ENCODE data around the gene SHROOM2.

Gene SHROOM2

DNA sequence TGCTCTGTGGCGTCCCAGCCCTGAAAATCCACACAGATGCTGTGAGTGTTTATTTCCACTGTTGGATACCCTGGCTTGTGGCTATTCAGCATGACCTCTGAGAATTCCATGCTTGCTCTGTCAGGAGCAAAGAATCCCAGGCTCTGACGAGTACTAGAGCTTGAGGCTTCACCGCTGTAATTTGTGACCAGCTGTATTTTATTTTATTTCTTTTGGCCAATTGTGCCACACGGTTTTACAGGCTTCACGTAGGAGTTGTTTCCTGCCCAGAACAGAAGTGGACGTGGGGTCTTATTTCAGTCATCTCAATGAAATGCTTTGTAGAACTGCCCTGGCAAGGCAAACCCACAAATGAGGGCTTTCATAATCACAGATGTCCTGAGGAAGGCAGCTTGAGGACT, 111.5 kb downstream of the SHROOM2 start:
- DNase-seq (ENCODE audit: low read depth): peak; percentile 90

DNA sequence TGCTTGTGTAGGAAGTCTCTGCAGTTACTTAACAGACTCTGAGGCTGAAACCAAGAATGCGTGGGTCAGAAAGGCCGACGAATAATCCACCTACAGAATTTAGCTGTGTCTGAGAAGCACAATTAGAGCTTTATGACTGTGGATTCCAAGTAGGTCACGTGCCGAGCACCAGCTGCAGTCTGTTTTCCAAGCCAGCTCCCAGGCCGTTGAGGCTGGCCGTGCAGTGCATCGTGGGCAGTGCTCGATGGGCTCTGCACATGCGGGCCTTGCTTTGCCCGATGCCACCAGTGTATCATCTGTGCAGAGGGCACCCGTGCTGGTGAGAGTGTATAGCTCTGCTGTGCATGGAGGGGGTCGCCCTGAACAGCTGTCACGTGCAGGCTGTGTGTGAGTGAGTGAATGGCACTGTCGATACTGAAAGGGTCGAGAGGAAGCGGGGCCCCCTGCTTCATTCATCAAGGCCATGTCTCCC, 113.4 kb downstream of the SHROOM2 start:
- peak; percentile 14 for DNase-seq (ENCODE audit: low read depth)

DNA sequence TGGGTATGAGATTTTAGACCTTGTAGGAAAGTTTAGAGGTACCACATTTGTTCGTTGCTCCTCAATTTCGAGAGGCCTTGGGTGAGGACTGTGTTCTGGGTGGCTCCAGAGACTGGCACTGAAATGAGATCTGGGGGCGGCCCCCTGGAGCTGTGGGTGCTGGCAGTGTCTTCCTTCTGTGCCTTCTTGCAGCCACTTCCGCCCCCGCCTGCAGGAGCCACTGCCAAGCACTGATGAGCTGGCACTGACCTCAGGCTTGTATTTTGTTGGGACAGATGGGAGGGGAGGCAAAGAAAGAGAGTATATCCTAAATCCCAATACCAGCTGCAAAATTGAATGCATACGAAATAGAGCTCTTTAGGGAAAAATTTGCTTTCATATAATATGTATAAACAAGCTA, 116.4 kb downstream of the SHROOM2 start:
- DNase-seq (ENCODE audit: low read depth): peak; percentile 69

DNA sequence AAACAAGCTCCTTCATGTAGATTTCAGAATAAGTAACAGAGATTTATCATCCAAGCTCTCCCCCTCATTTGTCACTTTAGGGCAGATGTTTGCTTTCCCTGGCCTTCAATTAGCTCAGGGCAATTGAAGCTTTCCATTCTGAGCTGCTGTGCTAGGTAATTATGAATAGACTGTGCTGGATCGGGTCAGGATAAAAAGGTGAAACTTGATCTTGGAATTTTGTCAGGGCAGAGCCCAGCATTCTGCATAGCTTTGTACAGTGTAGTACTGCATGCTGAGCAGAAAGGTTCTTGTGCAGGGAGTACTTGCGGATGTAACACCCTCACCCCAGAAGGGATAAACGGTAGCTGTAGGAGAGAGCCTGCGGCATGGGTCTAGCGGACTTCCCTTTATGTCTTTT, 116.9 kb downstream of the SHROOM2 start:
- DNase-seq (ENCODE audit: low read depth): no peak

DNA sequence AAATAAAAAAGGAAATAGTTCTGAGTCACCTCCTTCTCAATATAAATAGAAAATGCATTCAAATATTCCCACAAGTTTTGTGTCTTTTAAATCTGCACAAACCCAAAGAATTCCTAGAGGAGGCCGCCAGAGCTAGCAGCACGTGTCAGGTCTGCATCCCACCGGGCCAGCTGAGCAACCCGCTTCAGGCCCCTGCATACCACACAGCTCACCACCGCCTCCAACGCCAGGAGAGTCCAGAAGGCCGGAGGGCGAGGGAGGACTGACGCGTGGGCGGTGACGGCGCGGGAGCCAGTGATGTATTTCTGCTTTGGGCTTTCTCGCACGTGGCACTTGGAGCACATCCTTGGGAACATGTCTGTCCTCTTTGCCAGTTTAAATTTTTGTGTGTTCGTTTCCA, 119.1 kb downstream of the SHROOM2 start:
- DNase-seq (ENCODE audit: low read depth): no peak

DNA sequence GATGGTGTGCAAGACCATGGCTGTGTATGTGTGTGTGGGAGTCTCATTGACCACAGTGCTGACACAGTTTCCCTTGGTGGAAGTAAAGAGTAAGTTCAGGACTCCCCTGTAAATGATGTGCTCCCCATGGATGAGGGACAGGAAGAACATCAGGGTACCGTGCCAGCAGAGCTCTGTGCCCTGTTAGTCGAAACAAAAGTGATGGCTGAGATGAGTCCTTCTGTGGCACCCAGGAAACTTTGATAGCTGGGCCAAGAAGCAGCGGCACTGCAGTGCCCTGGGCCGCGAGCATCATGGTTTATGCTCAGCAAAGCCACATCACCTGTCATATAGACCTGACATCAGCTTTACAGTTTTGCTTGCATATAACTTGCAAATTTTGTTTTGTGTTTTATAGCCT, 119.5 kb downstream of the SHROOM2 start:
- no peak for DNase-seq (ENCODE audit: low read depth)

DNA sequence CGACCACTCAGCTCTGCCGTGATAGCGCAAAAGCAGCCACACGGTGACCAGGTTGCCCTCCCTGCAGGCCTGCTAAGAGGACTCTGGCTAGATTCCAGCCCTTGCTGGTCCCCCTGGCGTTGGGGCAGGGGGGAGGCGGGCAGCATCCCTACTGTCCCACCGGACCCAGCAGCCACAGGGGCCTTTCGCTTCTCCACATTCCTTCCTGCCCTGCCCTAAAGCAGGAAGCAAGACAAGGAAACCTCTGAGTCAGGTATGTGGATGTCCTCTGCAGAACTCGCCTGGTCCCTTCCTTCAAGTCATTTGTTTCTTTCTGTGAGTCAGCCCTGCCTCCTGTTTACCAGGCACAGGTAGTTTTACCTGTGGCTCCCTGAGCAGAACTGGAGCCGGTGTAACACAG, 120.7 kb downstream of the SHROOM2 start:
- no peak for DNase-seq (ENCODE audit: low read depth)

DNA sequence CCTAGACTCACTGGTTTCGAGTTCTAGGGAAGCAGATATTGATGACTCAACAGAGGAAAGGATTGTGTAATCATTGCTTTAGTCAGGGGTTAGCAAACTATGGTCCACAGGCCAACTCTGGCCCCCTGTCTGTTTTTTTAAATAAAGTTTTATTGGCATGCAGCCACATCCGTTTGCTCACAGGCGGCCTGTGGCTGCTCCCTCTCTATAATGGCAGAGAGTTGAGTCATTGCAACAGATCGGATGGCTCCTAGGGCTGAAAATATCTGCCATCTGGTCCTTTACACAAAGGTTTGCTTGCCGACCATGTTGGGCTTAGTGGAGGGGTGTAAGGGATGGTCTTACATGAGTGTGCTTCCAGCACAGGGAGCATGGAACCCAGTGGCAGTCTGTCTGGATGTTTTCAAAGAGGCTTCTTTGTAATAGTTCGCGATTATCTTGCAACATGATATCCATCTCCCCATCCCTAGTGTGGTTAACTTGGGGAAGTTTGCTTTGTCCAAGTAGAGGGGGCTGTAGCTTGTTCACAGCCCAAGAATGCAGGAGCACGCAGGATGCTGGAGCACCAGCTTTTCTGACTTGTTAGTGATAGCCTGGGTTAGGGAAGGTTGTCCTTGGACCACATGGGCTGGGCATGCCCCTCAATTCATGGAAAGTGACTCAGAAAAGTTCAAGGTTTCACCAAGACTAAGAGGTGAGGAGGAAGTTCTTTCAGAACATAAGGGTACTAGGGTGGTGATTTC, 121.6 kb downstream of the SHROOM2 start:
- peak; percentile 51 for DNase-seq (ENCODE audit: low read depth)

DNA sequence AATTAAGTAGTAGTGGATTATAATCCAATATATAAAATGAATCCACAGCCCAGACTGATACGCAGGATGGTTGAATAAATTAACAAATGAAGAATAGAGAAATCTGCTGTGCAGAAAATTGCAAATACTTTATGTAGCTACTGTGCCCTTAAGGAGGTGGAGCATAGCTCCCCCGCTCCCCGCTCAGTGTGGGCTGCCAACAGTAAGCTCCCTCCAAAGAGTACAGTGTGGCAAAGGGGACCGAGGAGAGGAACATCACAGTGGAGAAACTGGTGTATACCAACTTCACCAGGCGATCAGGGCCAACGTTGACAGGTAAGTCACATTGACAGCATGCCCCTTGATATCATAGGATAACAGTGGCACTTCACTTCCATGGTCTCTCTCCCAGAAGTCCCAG, 123.0 kb downstream of the SHROOM2 start:
- no peak for DNase-seq (ENCODE audit: low read depth)

DNA sequence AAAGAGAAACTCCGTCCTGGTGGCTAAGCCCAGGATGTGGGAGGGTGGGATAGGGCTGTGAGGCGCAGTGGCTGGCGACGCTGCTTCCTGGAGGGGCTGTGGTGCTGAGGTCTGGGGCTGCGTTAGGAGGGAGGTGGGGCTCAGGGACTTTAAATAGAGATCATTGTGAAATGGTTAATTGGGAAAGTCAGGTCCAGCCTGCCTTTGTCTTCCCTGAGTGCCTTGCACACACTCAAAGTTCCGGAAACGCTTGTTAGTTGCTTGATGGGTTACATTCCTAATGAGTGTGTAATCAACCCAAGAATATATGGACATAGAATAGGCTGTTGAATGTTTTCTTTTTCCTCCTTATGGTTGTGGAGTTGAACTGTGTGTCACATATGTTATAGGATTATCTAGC, 125.3 kb downstream of the SHROOM2 start:
- peak; percentile 9 for DNase-seq (ENCODE audit: low read depth)

DNA sequence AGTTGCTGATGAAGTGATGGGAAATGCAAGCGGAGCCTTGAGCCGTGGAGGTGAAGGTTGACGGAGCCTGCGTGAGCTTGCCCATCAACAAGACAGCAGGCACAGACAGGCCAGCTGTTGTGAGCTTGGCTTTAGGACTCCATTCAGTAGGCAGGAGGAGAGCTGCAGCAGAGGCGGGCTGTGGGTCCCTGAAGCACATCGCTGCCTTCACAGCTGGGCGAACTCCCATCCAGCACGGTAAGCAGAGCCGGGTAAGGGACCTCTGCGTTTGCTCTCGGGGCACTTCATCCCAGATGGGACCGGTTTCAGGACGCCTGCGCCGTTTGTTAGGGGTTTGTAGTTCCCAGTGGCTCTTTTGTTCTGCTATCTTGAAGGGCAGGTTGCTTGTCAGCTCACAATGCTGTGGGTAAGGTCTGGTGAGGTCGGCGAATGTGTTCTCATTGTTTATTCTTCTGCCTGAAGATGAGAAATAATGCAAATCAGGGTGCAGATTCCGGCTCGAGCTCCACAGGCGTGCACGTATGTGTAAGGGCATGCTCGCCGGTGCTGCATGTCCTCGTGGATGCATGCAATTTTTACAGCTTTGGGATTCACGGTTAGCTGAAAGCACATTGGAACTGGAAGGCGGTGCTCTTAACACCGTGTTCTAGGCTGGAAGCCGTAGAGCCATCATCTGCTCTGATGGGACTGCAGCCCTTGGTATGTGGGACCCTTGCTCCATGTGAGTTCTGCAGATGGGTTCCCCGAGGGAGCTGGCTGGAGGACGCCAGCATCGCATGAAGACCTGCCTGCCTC, 126.3 kb downstream of the SHROOM2 start:
- no peak for DNase-seq (ENCODE audit: low read depth)

DNA sequence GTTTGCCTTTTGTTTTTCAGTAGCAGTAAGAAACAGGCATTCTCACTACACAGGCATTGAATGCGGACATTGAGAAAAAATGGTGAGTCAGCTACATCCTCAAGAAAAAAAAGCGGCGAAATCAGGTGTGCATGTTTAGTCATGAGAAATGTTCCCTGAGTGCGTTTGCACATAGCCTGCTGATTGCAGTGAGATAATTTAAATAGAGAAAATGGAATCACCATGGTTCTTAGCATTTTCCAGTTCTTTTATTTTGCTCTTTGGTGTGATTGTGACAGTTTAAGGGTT, 126.9 kb downstream of the SHROOM2 start:
- DNase-seq (ENCODE audit: low read depth): no peak

DNA sequence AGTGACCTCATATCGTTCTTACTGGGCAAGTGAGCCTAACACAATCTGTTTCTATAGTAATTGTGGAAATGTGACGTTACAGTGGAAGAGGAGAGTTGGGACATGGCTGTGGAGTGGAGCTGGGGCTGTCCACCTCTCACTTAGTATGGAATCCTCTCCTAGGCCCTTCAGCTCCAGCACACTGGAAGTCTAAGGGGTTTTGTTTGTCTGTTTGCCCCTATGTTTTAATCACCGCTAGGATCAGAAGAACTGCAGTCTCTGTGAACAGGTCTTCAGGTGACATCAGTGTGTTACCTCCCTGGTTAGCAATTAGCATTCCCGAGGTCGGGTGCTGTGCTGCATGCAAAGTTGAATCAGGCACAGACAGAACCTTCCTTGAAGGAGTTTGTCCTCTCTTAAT, 131.6 kb downstream of the SHROOM2 start:
- no peak for DNase-seq (ENCODE audit: low read depth)

DNA sequence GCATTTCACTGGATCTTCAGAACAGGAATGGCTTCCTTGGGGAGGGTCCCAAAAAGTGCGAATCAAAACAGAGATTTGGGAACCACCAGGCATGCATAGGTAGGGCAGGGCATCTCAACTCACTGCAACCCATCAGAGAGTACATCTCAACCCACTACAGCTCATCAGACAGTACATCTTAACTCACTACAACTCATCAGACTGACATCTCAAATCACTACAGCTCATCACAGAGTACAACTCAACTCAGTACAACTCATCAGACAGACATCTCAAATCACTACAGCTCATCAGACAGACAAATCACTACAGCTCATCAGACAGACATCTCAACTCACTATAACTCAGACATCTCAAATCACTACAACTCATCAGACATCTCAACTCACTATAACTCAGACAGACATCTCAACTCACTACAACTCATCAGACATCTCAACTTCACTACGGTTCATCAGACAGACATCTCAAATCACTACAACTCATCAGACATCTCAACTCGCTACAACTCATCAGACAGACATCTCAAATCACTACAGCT, 133.5 kb downstream of the SHROOM2 start:
- no peak for DNase-seq (ENCODE audit: low read depth)

DNA sequence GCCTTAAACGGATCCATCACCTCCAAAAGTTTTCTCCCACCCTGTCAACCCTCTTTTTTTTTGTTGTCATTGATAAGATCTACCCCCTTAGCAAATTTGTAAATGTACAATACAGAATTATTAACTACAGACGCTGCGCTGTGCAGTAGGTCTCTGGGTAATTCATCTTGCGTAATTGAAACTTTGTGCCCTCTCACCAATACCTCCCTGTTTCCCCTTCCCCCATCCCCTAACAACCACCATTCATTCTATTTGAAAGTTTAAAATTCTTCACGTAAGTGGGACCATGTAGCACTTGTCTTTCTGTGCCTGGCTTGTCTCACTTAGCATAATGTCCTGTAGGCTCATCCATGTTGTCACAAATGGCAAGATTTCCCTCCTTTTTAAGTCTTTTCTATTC, 135.2 kb downstream of the SHROOM2 start:
- no peak for DNase-seq (ENCODE audit: low read depth)

DNA sequence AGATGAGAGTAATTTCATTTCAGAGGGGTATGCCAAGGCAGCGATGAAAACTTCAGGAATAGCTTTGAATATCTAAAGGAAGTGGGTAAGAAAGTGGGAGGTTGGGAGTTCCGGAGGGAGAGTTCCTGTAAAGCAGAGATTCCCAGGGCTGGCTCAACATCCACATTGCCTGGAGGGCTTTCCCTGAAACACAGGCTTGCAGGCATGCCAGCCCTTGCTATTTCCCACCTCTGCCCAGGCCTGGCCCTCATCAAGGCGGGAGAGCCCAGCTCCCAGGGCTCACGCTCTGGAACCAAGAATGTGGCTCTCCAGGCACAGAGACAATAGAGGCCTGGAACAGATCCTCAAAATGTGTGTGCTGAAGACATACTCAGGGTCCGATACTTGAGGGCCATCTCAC, 137.1 kb downstream of the SHROOM2 start:
- DNase-seq (ENCODE audit: low read depth): no peak

DNA sequence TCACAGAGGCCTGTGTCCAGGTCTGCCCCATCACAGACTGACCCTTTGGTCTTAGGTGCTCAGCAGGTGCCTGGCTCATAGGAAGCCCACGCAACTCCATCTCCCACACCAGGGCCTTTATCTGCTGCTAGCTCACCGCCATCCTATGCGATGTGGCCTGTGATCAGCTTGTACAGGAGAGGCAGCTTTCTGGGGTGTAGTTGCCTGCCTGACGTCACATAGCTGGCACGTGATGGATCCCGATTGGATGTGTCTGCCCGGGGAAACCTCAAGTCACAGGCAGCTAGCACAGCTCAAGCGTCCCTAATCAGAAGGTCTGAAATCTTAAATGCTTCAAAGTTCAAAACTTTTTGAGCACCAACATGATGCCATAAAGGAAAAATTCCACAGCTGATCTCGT, 139.8 kb downstream of the SHROOM2 start:
- DNase-seq (ENCODE audit: low read depth): no peak

DNA sequence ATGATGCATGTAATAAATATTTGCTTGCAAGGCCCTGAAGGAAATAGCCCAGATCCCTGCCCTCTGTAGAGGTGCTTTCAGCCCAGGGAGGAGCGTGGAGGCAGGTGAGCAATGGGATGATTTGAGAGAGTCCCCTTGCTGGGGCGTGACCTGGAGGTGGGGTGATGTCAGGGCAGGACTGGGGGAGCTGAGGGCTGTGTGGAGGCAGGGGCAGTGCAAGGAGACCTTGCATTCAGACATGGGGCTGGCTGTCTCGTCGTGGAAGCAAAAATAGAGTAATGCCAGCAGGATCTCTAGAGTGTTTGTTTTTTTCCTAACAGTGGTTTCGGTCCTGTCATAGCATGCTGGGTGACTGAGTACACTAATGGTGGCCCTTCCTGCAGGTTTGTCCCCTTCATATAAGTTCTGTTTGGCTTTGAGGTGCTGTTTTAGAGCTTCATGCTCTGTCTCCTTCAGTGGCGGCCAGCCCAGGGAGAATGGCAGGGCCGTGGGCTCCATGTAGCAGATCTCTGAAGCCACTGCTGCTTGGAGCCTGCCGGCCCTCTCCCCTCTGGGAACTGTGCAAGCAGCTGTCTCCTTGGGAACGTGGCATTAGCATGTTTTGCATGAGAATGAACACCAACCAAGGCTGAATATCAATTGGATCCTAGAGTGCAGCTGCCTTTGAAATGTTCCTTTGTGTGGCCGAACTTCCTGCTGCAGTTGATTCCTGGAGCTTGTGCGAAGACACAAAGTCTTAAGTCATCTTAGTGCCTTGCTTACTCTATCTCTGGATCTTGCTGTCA, 141.7 kb downstream of the SHROOM2 start:
- no peak for DNase-seq (ENCODE audit: low read depth)

DNA sequence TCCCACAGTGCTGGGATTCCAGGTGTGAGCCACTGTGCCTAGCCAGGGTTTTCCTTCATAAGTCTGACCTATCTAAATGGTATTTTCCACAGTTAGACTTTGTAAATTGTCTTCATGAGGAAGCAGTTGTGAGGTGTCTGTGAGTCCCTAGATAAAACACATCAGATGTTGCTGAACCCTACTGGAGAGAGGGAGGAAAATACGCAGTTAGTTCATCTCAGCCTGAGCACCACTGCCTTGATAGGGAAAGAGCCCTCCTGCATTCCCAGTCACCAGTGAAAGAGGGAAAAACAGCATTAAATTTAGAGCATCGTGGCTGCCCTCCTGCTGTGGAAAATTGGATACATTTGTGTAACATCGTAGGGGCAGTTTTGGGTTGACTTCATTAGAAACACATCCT, 149.2 kb downstream of the SHROOM2 start:
- no peak for DNase-seq (ENCODE audit: low read depth)

DNA sequence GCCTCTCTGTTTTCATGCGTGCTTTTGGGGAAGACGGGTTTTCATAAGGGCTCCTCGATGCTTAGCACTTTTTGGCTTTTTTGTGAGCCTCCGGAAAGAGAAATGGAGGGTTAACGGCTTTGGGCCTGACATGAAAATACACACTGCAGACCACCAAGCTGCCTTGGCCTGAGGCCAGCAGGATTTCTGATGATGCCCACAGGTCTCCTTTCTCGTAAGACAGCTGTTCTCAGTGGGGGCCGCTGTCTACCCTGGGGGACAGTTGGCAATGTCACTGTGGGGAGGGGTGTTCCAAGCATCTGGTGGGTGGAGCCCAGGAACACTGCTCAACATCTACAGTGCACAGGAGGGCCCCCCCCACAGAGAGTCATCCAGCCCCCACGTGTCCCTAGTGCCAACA, 151.5 kb downstream of the SHROOM2 start:
- no peak for DNase-seq (ENCODE audit: low read depth)

DNA sequence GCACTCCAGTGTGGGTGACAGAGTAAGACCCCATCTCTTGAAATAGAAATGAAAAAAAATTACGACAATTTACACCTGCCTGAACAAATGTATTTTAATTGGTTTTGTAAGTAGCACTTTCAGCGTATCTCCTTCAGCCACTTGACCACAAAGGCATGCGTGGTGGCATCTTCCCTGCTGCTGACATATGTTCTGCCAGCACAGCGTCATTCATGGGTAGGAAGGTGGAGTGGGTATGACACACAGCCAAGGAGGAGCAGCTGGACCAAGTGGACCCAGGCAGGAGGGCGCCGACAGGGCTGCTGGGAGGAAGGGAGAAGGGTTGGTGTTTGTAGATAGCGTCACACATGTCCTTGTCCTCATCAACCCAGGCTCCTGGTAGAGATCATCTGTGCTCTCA, 152.3 kb downstream of the SHROOM2 start:
- DNase-seq (ENCODE audit: low read depth): no peak

DNA sequence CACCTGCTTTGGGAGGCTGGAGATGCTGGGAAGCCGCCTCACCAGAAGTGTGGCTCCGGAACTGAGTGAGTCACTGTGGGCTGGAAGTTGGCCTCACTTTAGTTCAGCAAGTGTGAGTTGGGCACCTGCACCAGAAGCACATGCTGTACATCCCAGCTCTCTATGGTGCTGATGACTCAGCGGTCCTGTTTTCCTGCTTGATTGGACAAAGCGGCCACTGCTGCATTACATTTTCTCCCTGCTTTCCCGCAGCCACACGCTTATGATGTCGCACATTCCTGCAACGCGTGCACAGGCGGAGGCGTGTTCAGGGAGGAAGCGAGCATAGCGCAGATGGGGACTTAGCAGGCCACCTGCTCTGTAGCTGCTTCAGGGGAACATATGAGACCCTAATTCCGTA, 154.2 kb downstream of the SHROOM2 start:
- peak; percentile 1 for DNase-seq (ENCODE audit: low read depth)

DNA sequence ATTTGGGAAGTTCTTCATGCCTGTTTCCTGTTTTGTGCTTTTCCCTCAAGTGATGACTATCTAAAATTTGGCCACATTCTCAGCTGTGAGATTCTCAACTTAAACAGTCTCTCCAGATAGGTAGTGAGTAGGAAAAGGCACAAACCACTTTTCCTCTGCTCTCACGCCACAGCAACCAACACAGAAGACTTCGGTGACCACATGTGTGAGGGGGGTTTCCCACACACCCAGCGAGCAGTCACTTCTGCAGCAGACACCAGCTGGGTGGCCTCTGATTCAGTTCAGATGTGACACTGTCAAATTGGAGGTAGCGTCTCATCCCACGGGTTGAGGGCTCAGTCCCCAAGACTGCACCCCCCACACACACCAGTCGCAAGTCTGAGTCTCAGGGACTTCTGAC, 155.9 kb downstream of the SHROOM2 start:
- no peak for DNase-seq (ENCODE audit: low read depth)
